Brain pericyte (primary cell): ENCODE measurements around the gene HBM.
"Not testable (repeated sequence)": the region's sequence is repeated elsewhere in the genome, so short reads cannot be mapped to it uniquely, and the experiment has no call there.

Experiments
- DNase-seq: peaks from one replicate; pipeline ENCODE4 v3.0.0-alpha.2; 2012; ENCODE audit warnings: low read depth, low spot score

The HBM gene

DNA sequence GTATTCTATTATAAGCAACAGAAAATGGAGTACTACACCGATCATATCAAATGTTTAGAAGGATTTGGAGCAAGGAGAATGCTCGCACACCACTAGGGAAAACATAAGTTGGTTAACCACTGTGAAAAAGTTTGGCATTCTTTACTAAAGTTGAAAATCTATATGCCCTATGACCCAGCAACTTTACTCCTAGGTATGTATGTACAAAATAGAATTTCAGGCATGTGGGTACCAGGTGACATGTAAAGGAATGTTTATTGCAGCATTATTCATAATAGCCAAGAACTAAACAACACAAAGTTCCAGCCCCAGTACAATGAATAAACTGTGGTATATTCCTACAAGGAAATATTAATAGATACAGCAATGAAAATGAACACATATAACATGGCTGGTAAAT is 19.1 kb upstream of the HBM start:
- no peak for DNase-seq

DNA sequence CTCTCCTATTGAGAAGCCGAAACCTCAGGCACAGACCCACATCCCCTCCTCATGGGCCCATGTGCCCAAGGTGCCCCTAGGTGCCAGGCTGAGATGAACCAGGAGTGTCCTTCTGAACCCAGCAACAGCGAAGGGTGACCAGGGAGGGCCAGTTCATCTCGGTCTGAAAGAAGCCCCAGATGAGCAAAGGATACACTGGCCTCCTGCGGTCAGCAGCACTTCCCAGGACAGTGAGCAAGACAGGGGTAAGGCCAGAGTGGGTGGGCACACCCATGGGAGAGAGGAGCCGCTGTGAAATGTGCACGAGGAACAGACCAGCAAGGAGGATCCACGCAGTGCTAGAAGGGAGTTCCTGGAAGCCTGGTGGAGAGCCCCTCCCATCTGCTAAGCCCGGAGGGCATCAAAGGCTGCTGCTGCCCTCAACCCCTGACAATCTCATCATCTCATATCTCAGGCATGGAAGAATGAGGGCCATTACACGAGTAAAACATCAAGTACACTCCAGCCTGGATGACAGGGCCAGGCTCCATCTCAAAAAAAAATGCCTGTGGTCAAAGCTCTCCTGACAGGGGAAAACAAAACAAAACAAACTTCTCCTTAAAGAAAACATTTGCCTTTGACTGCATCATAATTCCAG is 16.6 kb upstream of the HBM start:
- DNase-seq = no peak

DNA sequence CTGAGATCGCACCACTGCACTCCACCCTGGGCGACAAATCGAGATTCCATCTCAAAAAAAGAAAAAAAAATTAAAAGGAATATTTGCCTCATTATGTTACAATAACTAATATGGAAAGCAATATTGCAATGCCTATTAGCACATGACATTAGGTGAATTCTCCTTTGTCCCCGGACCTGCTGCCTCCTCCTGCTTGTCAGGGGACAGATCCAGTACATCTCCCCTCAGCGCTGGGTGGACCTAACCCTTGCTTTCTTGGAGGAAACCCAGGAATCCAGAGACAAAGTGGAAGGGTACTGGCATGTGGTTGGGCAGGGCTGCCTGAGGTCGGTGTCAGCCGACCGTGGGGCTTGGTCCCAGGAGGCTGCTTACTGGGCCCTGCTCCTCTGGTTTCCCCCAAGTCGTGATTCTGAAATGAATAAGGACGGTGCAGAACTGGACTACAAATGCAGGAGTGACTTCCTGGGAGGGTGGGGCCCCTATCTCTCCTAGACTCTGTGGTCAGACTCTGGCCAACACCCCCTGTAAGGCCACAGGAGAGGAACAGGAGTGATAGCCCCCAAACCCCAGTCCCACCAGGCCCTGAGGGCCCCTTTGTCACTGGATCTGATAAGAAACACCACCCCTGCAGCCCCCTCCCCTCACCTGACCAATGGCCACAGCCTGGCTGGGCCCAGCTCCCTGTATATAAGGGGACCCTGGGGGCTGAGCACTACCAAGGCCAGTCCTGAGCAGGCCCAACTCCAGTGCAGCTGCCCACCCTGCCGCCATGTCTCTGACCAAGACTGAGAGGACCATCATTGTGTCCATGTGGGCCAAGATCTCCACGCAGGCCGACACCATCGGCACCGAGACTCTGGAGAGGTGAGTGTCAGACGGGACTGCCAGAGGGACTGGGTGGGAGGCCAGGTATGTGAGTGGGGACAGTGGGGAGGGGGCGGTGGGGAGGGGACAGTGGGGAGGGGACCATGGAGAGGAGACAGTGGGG is 13.3 kb upstream of the HBM start, which contains the start of gene HBZ:
Gene HBZ (plus strand): TSS at position 504 of the 988 bp plus-strand sequence. CDS start 266 bp downstream, at position 770.
- DNase-seq = no peak

DNA sequence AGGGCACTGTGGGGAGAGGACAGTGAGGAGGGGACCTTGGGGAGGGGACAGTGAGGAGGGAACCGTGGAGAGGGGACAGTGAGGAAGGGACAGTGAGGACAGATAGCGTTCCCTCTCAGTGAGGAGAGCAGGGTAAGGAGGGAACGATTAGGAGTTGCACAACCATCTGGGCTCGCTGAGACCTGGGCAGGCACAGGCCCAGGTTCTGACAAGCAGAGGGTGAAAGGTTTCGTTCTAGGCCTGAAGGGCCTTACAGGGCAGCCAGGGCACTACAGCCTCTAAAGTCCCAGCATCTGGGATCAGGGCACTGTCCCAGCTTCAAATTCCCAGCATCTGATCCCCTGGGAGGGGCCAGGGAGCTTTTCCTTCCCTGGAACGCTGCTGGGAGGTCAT is 12.7 kb upstream of the HBM start:
- not testable (repeated sequence) for DNase-seq

DNA sequence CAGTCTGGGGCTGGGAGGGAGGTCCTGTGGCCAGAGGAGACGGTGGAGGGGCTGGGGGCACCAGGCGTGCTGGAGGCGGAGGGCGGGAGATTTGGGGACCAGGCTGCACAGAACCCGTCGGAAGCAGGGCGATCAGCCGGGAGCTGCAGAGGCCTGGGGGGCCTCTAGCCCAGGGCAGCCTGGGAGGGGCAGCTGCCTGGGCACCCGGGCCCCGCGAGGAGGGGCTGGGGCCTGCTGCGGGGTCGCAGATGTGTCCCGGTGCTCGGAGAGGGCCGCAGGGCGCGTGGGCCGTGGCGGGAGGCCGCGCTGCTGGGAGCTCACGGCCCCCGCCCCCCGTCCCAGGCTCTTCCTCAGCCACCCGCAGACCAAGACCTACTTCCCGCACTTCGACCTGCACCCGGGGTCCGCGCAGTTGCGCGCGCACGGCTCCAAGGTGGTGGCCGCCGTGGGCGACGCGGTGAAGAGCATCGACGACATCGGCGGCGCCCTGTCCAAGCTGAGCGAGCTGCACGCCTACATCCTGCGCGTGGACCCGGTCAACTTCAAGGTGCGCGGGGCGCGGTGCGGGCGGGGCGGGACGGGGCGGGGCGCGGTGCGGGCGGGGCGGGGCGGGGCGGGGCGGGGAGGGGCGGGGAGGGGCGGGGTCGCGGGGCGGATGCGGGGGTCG is 12.1 kb upstream of the HBM start:
- DNase-seq = not testable (repeated sequence)

DNA sequence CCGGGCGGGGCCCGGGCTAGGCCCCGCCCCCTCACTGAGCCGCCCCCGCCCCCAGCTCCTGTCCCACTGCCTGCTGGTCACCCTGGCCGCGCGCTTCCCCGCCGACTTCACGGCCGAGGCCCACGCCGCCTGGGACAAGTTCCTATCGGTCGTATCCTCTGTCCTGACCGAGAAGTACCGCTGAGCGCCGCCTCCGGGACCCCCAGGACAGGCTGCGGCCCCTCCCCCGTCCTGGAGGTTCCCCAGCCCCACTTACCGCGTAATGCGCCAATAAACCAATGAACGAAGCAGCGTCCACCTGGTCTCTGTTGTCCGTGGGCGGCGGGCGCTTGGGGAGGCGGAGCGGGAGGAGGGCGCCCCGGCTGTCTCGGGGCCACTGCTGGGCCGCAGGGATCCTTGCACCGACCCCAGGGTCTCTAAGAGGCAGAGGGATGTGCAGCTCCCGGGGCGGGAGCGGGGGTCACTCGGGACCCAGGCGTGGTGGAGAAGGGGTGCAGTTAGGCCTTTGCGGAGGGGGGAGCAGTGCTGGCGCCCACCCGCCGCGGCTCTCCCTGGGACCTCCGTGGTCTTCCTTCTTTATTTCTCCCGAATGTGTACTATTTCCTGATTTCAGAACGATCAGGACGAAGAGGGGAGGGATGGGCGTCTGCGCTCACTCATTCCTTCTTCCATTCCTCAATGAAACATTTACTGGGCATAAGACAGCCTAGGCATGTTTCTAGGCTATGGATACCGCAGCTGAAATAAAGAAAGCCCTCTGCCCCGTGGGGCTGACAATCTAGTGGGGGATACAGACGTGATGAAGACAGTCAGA is 11.4 kb upstream of the HBM start:
- no peak for DNase-seq

DNA sequence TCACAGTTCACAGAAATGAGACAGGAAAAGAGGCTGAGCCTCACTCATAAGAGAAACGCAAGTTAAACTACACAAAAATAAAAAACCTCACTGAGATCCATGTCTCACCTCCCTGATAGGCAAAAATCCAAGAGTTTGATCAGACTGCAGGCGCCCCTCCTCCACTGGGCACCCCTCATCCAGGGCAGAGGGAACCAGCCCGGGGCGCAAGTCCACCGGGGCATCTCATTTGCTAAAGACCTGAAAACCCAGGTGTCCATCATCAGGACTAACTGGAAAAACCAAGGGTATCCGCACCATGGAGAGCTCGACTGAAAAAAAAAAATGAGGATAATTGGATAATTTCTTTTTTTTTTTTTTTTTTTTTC is 10.8 kb upstream of the HBM start:
- DNase-seq = no peak

DNA sequence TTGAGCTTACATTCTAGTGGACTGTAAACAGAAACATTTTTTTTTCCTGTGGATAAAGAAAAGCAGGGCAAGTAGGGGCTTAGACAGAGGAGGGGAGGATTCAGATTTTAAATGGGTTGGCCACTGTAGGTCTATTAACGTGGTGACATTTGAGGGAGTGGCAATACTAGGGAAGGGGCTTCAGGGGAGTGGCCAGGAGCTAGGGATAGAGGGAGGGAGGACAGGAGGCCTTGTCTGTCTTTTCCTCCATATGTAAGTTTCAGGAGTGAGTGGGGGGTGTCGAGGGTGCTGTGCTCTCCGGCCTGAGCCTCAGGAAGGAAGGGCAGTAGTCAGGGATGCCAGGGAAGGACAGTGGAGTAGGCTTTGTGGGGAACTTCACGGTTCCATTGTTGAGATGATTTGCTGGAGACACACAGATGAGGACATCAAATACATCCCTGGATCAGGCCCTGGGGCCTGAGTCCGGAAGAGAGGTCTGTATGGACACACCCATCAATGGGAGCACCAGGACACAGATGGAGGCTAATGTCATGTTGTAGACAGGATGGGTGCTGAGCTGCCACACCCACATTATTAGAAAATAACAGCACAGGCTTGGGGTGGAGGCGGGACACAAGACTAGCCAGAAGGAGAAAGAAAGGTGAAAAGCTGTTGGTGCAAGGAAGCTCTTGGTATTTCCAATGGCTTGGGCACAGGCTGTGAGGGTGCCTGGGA is 6.5 kb upstream of the HBM start:
- DNase-seq = no peak

DNA sequence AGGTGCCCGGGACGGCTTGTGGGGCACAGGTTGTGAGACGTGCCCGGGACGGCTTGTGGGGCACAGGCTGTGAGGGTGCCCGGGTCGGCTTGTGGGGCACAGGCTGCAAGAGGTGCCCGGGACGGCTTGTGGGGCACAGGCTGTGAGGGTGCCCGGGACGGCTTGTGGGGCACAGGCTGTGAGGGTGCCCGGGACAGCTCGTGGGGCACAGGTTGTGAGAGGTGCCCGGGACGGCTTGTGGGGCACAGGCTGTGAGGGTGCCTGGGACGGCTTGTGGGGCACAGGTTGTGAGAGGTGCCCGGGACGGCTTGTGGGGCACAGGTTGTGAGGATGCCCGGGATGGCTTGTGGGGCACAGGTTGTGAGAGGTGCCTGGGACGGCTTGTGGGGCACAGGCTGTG is 5.5 kb upstream of the HBM start:
- DNase-seq = not testable (repeated sequence)

DNA sequence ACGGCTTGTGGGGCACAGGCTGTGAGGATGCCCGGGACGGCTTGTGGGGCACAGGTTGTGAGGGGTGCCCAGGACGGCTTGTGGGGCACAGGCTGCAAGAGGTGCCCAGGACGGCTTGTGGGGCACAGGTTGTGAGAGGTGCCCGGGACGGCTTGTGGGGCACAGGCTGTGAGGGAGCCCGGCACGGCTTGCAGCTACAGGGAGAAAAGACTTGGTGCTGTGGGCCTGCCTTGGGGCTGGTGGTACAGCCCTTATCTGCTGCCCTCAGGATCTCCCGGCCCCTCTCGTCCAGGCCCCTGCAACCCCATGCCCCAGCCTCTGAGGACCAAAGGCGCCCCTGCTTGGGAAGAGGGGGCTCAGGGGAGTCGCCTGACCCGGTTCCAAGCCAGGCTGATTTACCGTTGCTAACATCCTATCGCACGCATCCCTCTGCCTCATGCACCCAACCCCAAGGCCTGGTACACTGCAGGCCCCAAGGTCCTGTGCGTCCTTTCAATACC is 5.0 kb upstream of the HBM start:
- no peak for DNase-seq

DNA sequence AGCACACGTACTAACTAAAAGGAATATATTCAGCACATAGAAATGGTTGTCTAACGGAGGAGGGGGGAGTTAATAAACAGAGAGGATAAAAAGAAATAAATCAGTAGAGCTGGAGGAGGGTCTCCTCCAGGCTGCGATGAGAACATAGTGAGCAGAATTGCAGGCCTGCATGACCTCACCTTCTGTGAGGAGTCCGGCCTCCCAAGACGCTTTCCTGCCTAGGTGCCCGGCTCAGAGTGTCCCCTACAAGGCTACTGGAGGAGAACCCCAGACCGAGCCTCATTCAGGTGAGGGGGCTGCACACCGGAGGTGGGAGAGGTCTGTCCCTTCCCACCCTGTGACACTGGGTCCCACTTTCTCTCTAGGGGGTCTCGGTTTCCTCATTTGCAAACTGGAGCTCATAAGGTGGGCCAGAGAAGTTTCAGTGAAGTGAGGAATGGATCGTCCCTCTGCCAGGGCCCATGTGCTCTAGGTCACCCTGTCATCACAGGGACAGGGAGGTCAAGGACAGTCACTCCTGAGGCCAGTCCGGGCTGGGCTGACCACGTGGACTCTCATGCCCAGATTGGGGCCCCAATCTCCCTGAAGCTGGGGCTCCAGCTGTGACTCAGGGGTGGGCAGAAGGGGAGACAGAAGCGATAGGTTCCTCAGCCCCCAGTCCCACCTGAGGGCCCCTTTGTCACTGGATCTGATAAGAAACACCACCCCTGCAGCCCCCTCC is 3.3 kb upstream of the HBM start:
- no peak for DNase-seq

DNA sequence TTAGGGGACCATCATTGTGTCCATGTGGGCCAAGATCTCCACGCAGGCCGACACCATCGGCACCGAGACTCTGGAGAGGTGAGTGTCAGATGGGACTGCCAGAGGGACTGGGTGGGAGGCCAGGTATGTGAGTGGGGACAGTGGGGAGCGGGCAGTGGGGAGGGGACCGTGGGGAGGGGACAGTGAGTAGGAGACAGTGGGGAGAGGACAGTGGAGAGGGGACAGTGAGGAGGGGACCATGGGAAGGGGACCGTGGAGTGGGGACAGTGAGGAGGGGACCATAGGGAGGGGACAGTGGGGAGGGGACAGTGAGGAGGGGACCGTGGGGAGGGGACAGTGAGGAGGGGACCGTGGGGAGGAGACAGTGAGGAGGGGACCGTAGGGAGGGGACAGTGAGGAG is 2.6 kb upstream of the HBM start:
- DNase-seq = not testable (repeated sequence)

DNA sequence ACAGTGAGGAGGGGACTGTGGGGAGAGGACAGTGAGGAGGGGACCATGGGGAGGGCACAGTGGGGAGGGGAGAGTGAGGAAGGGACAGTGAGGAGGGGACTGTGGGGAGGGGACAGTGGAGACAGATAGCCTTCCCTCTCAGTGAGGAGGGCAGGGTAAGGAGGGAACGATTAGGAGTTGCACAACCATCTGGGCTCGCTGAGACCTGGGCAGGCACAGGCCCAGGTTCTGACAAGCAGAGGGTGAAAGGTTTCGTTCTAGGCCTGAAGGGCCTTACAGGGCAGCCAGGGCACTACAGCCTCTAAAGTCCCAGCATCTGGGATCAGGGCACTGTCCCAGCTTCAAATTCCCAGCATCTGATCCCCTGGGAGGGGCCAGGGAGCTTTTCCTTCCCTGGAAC is 2.1 kb upstream of the HBM start:
- DNase-seq = not testable (repeated sequence)

DNA sequence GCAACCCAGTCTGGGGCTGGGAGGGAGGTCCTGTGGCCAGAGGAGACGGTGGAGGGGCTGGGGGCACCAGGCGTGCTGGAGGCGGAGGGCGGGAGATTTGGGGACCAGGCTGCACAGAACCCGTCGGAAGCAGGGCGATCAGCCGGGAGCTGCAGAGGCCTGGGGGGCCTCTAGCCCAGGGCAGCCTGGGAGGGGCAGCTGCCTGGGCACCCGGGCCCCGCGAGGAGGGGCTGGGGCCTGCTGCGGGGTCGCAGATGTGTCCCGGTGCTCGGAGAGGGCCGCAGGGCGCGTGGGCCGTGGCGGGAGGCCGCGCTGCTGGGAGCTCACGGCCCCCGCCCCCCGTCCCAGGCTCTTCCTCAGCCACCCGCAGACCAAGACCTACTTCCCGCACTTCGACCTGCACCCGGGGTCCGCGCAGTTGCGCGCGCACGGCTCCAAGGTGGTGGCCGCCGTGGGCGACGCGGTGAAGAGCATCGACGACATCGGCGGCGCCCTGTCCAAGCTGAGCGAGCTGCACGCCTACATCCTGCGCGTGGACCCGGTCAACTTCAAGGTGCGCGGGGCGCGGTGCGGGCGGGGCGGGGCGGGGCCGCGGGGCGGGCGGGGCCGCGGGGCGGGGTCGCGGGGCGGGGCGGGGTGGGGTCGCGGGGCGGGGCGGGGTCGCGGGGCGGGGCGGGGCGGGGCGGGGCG is 1.5 kb upstream of the HBM start:
- not testable (repeated sequence) for DNase-seq

DNA sequence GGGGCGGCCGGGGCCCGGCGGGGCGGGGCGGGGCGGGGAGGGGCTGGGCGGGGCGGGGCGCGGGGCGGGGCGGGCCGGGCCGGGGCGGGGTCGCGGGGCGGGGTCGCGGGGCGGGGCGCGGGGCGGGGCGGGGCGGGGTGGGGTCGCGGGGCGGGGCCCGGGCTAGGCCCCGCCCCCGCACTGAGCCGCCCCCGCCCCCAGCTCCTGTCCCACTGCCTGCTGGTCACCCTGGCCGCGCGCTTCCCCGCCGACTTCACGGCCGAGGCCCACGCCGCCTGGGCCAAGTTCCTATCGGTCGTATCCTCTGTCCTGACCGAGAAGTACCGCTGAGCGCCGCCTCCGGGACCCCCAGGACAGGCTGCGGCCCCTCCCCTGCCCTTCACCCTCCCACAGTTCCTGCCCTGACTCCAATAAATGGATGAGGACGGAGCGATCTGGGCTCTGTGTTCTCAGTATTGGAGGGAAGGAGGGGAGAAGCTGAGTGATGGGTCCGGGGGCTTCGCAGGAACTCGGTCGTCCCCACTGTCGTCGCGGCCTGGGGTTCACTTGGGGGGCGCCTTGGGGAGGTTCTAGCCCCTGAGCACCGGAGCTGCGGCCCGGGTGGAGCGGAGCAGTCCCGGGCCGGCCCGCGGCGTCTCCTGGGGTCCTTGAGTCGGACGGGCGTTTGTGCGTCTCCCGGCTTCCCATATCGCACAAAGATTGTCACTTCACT is 795 bp upstream of the HBM start:
- DNase-seq = no peak

DNA sequence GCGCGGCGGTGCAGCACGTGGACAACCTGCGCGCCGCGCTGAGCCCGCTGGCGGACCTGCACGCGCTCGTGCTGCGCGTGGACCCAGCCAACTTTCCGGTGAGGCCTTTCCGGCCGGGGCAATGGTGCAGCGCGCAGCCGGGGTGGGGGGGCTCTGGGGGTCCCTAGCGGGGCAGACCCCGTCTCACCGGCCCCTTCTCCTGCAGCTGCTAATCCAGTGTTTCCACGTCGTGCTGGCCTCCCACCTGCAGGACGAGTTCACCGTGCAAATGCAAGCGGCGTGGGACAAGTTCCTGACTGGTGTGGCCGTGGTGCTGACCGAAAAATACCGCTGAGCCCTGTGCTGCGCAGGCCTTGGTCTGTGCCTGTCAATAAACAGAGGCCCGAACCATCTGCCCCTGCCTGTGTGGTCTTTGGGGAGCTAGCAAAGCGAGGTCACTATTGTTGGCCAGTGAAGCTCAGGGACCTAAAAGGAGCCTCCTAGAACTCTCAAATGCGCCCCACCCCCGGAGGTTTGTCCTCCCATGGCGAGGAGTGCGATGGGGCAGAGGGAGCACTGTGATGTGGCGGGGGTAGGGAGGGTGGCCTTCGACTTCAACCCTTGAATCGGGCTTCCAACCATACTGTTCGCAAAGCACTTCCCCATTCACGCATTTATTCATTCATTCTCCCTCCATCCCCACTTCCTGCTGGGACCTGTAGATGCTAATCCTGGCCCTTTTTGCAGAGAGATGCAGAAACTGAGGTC is 770 bp downstream of the HBM start:
- no peak for DNase-seq

DNA sequence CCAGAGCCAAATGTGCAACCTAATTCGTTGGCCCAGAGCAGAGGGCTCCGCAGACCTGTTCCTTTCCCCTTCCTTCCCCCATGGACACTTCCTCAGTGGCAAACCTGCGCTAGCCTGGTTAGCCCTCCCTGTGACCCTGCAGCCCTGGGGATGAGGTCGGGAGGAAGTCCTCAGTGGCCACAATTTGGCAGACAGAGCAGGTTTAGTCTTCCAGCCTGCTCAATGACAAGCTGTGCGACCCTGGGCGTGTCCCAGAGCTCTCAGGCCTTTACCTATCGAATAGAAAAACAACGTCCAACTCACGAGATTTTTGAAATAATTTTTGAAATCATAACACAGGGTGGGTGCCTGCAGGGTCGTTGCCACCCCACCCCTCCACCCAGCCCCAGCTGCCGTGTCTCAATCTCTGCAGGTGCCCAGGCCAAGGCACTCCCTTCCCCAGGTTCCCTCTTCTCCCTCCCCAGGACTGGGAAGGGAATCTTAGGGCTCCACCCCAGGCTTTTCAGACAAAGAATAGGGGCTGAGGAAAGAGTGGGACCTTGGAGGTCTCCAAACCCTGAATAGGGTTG is 1.4 kb downstream of the HBM start:
- no peak for DNase-seq

DNA sequence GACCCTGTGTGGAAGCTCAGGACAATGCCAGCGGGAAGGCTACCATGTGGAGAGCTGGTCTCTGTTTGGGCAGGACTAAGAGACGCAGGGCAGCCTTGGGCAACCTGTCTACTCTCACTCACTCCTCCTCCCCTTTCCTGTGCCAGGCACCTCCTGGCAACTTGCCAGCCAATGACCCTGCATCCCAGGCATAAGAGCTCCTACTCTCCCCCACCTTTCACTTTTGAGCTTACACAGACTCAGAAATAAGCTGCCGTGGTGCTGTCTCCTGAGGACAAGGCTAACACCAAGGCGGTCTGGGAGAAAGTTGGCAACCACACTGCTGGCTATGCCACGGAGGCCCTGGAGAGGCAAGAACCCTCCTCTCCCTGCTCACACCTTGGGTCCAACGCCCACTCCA is 2.6 kb downstream of the HBM start:
- DNase-seq = no peak
